Measurements from ENCODE around the gene SNIP1.

Gene SNIP1

GRCh38 chr1:37495875-37496274 is 58.2 kb downstream of the SNIP1 start:
- Histone ChIP-seq H4K20me1 (ENCODE audit: insufficient read depth, low read length) (peaks cover 7% of the 10 kb centered on the region; the same call in 1 of the 2 replicates), H3K27ac (ENCODE audit: low read length) (no peak overlapping the region), H2AFZ (ENCODE audit: low read depth, low read length) (no peak overlapping the region), H3K9me3 (ENCODE audit: insufficient read depth, low read length, severe bottlenecking) (no peaks in the 10 kb centered on the region), H3K79me2 (ENCODE audit: insufficient read depth, low read length) (0 out of 2 replicates have a peak, but pooled peaks cover 5% of the 10 kb centered on the region), H3K27me3 (ENCODE audit: insufficient read depth, low read length, poor library complexity) (no peaks in the 10 kb centered on the region), H3K4me1 (ENCODE audit: insufficient read depth, low read length) (no peaks in the 10 kb centered on the region), H3K9ac (ENCODE audit: low read depth, low read length) (no peak overlapping the region), H3K36me3 (ENCODE audit: insufficient read depth, low read length) (peaks cover 75% of the 10 kb centered on the region), H3K4me3 (ENCODE audit: low read depth in 1 of 2, low read length in 2 of 2) (no peak overlapping the region), H3K4me2 (ENCODE audit: insufficient read depth, low read length) (no peak overlapping the region)
- ATAC-seq (ENCODE audit: insufficient read depth, low read depth) (no peak), DNase-seq (no peak)
- TF ChIP-seq EZH2 (IDR thresholded peaks at IDR 0.05; ENCODE audit: borderline replicate concordance, low read depth, low read length, severe bottlenecking) (no peak), CTCF (IDR thresholded peaks at IDR 0.05; ENCODE audit: borderline replicate concordance, extremely low read depth, low read length, poor library complexity, severe bottlenecking) (no peak)

GRCh38 chr1:37493336-37494098 is 60.6 kb downstream of the SNIP1 start:
- Histone ChIP-seq H3K9me3 (ENCODE audit: insufficient read depth, low read length, severe bottlenecking) (no peaks in the 10 kb centered on the region), H3K79me2 (ENCODE audit: insufficient read depth, low read length) (no peaks in the 10 kb centered on the region), H3K36me3 (ENCODE audit: insufficient read depth, low read length) (peaks cover 68% of the 10 kb centered on the region), H4K20me1 (ENCODE audit: insufficient read depth, low read length) (peaks cover 4% of the 10 kb centered on the region; the same call in 1 of the 2 replicates), H3K4me3 (ENCODE audit: low read depth in 1 of 2, low read length in 2 of 2) (no peak overlapping the region), H3K27me3 (ENCODE audit: insufficient read depth, low read length, poor library complexity) (no peaks in the 10 kb centered on the region), H3K4me2 (ENCODE audit: insufficient read depth, low read length) (no peak overlapping the region), H3K9ac (ENCODE audit: low read depth, low read length) (no peak overlapping the region), H3K4me1 (ENCODE audit: insufficient read depth, low read length) (no peaks in the 10 kb centered on the region), H2AFZ (ENCODE audit: low read depth, low read length) (no peak overlapping the region), H3K27ac (ENCODE audit: low read length) (no peak overlapping the region)
- no peak for TF ChIP-seq EZH2 (IDR thresholded peaks at IDR 0.05; ENCODE audit: borderline replicate concordance, low read depth, low read length, severe bottlenecking)
- no peak for TF ChIP-seq CTCF (IDR thresholded peaks at IDR 0.05; ENCODE audit: borderline replicate concordance, extremely low read depth, low read length, poor library complexity, severe bottlenecking)
- ATAC-seq (ENCODE audit: insufficient read depth, low read depth) (no peak), DNase-seq (no peak)

GRCh38 chr1:37487619-37487984 is 66.5 kb downstream of the SNIP1 start:
- Histone ChIP-seq H3K9me3 (ENCODE audit: insufficient read depth, low read length, severe bottlenecking) (no peaks in the 10 kb centered on the region), H3K27ac (ENCODE audit: low read length) (no peak overlapping the region), H3K4me2 (ENCODE audit: insufficient read depth, low read length) (no peak overlapping the region), H3K36me3 (ENCODE audit: insufficient read depth, low read length) (peaks cover 49% of the 10 kb centered on the region), H3K27me3 (ENCODE audit: insufficient read depth, low read length, poor library complexity) (no peaks in the 10 kb centered on the region), H4K20me1 (ENCODE audit: insufficient read depth, low read length) (peaks cover 11% of the 10 kb centered on the region), H3K4me3 (ENCODE audit: low read depth in 1 of 2, low read length in 2 of 2) (no peak overlapping the region), H3K9ac (ENCODE audit: low read depth, low read length) (no peak overlapping the region), H2AFZ (ENCODE audit: low read depth, low read length) (no peak overlapping the region), H3K4me1 (ENCODE audit: insufficient read depth, low read length) (no peaks in the 10 kb centered on the region), H3K79me2 (ENCODE audit: insufficient read depth, low read length) (no peaks in the 10 kb centered on the region)
- no peak for DNase-seq
- ATAC-seq (ENCODE audit: insufficient read depth, low read depth): no peak
- TF ChIP-seq EZH2 (IDR thresholded peaks at IDR 0.05; ENCODE audit: borderline replicate concordance, low read depth, low read length, severe bottlenecking) (no peak), CTCF (IDR thresholded peaks at IDR 0.05; ENCODE audit: borderline replicate concordance, extremely low read depth, low read length, poor library complexity, severe bottlenecking) (no peak)
